ENCODE measurements around the gene KRTAP4-16. TPM values are rescaled to one million over a fixed set of nuclear protein-coding genes. Genes with fewer than 3 reads are reported as not detected.

The KRTAP4-16 gene
- total RNA-seq, 1 experiment from 2014 or later, result not detected

GRCh38 chr17:41073676-41074075 is 28.3 kb downstream of the KRTAP4-16 start:
- Histone ChIP-seq H2AFZ (ENCODE audit: low read length) (no peak overlapping the region), H3K23ac (ENCODE audit: insufficient read length, low read depth, low read length) (no peak overlapping the region), H3K27me3 (ENCODE audit: insufficient read depth, low read length) (no peaks in the 10 kb centered on the region), H3K18ac (ENCODE audit: insufficient read length, low read depth, low read length) (no peak overlapping the region), H3K56ac (ENCODE audit: insufficient read length, low read depth, low read length) (no peak overlapping the region), H3K4me1 (ENCODE audit: insufficient read depth, low read length) (no peaks in the 10 kb centered on the region), H3K79me2 (ENCODE audit: insufficient read depth, low read length) (no peaks in the 10 kb centered on the region), H2BK15ac (ENCODE audit: low read depth, low read length) (no peak overlapping the region), H4K91ac (ENCODE audit: insufficient read length, low read depth, low read length) (no peak overlapping the region), H2AK5ac (ENCODE audit: insufficient read length, low read length) (no peak overlapping the region), H3K23me2 (ENCODE audit: insufficient read length, low read depth, low read length, poor library complexity, severe bottlenecking) (no peaks in the 10 kb centered on the region), H3K14ac (ENCODE audit: insufficient read depth, low read length) (no peak overlapping the region), H3T11ph (ENCODE audit: low read length) (no peak overlapping the region), H3K9me3 (ENCODE audit: control insufficient read depth, low read depth, low read length) (no peaks in the 10 kb centered on the region), H4K5ac (ENCODE audit: insufficient read length, low read depth, low read length) (no peak overlapping the region), H2BK120ac (ENCODE audit: low read depth, low read length, poor library complexity, severe bottlenecking) (no peak overlapping the region), H4K8ac (replicated peaks; ENCODE audit: insufficient read length, low read depth, low read length) (no peak overlapping the region), H3K79me1 (ENCODE audit: insufficient read depth, low read depth, low read length, poor library complexity, severe bottlenecking) (no peaks in the 10 kb centered on the region), H2BK5ac (ENCODE audit: insufficient read length, low read length) (no peak overlapping the region), H3K9ac (ENCODE audit: extremely low read depth, insufficient read length, low read length) (no peak overlapping the region), H3K27ac (ENCODE audit: insufficient read length, low read depth, low read length) (no peak overlapping the region), H3K4ac (ENCODE audit: low read depth, low read length) (no peak overlapping the region), H2BK12ac (ENCODE audit: insufficient read length, low read depth, low read length) (no peak overlapping the region), H3K4me2 (ENCODE audit: insufficient read depth, insufficient read length, low read length) (no peak overlapping the region), H2BK20ac (ENCODE audit: low read depth, low read length, poor library complexity, severe bottlenecking) (no peak overlapping the region), H4K20me1 (ENCODE audit: control insufficient read depth, insufficient read depth, insufficient read length) (no peaks in the 10 kb centered on the region)
- no CpG with 5 or more reads among the region's 2 CpGs for WGBS (ENCODE audit: extremely low coverage, insufficient read length, low lambda C conversion rate)
- H3K27ac Mint-ChIP-seq, result no peak overlapping the region
- H3K27me3 Mint-ChIP-seq (ENCODE audit: low read depth), result no peaks in the 10 kb centered on the region; the same call in none of the 2 replicates
- TF ChIP-seq CTCF (conservative IDR thresholded peaks at IDR 0.05), result no peak
- no peaks in the 10 kb centered on the region for H3K4me1 Mint-ChIP-seq
- DNase-seq, result no peak
- H3K9me3 Mint-ChIP-seq, result no peaks in the 10 kb centered on the region; a peak in 1 of 5 replicates
- H3K4me3 Mint-ChIP-seq, result no peak overlapping the region
- H3K36me3 Mint-ChIP-seq (ENCODE audit: insufficient read depth in 1 of 3, low read depth in 3 of 3), result no peaks in the 10 kb centered on the region
